Measurements from ENCODE around the gene IBA57. TPM values are rescaled to one million over a fixed set of nuclear protein-coding genes. Genes with fewer than 3 reads are reported as not detected.
"Not testable (repeated sequence)": the region's sequence is repeated elsewhere in the genome, so short reads cannot be mapped to it uniquely, and the experiment has no call there.

Gene IBA57
- total RNA-seq, 2 donors from 2014 or later, result 6.6 to 8.8 TPM

GRCh38 chr1:228225165-228225710 lies 59.6 kb downstream of the IBA57 start:
- no peaks in the 10 kb centered on the region for H3K9me3 Mint-ChIP-seq

DNA sequence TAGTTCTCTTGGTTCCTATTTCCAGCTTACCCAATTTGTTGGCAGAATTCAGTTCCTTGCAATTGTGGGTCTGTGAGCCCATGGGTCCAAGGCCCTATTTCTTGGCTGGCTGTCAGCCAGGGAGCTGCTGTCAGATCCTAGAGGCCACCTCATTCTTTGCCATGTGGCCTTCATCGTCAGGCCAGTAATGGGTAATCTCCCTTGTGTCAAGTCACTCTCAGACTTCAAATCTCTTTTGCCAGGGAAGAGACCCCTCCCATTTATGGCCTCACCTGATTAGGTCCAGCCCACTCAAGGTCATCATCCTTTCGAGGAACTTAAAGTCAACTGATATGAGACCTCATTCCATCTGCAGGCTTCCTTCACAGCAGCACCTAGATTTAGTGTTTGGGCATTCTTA lies 60.1 kb downstream of the IBA57 start:
- Mint-ChIP-seq H3K4me1 (no peaks in the 10 kb centered on the region), H3K36me3 (ENCODE audit: low read depth) (peaks cover 22% of the 10 kb centered on the region), H3K9me3 (no peaks in the 10 kb centered on the region), H3K4me3 (no peak overlapping the region), H3K27ac (no peak overlapping the region), H3K27me3 (no peaks in the 10 kb centered on the region)
- ATAC-seq (replicated peaks), result no peak

More at GRCh38 chr1:228225165-228225710, 59.6 kb downstream of the IBA57 start:
- no peaks in the 10 kb centered on the region for H3K4me1 Mint-ChIP-seq
- no peak for ATAC-seq (replicated peaks)
- peaks cover 22% of the 10 kb centered on the region for H3K36me3 Mint-ChIP-seq (ENCODE audit: low read depth)
- no peak overlapping the region for H3K4me3 Mint-ChIP-seq
- H3K27me3 Mint-ChIP-seq, result no peaks in the 10 kb centered on the region
- no peak overlapping the region for H3K27ac Mint-ChIP-seq

- Mint-ChIP-seq H3K36me3 (ENCODE audit: low read depth) (peaks cover 23% of the 10 kb centered on the region), H3K9me3 (no peaks in the 10 kb centered on the region), H3K27ac (no peak overlapping the region), H3K4me3 (no peak overlapping the region), H3K4me1 (no peaks in the 10 kb centered on the region), H3K27me3 (no peaks in the 10 kb centered on the region)
- ATAC-seq (replicated peaks), result no peak
These were observed 60.7 kb downstream of the IBA57 start for GRCh38 chr1:228226141-228226874.

GRCh38 chr1:228226956-228227791 lies 61.6 kb downstream of the IBA57 start:
- no peaks in the 10 kb centered on the region for H3K9me3 Mint-ChIP-seq

DNA sequence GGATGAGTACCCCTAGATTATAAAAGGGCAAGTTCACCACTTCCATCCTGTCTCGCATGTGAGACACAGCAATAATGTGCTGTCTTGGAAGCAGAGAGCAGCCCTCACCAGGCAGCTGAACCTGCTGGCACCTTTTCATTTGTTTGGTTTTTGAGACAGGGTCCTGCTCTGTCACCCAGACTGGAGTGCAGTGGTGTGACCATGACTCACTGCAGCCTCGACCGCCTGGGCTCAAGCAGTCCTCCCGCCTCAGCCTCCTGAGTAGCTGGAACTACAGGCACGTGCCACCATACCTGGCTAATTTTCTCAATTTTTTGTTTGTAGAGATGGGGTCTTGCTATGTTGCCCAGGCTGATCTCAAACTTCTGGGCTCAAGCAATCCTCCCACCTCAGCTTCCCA lies 62.5 kb downstream of the IBA57 start:
- H3K36me3 Mint-ChIP-seq (ENCODE audit: low read depth), result peaks cover 38% of the 10 kb centered on the region
- not testable (repeated sequence) for H3K27me3 Mint-ChIP-seq; H3K27ac Mint-ChIP-seq; ATAC-seq (replicated peaks); H3K9me3 Mint-ChIP-seq; H3K4me1 Mint-ChIP-seq; H3K4me3 Mint-ChIP-seq

More at GRCh38 chr1:228226956-228227791, 61.6 kb downstream of the IBA57 start:
- Mint-ChIP-seq H3K27ac (no peak overlapping the region), H3K36me3 (ENCODE audit: low read depth) (peaks cover 32% of the 10 kb centered on the region), H3K4me1 (no peaks in the 10 kb centered on the region), H3K4me3 (no peak overlapping the region), H3K27me3 (no peaks in the 10 kb centered on the region)
- no peak for ATAC-seq (replicated peaks)

DNA sequence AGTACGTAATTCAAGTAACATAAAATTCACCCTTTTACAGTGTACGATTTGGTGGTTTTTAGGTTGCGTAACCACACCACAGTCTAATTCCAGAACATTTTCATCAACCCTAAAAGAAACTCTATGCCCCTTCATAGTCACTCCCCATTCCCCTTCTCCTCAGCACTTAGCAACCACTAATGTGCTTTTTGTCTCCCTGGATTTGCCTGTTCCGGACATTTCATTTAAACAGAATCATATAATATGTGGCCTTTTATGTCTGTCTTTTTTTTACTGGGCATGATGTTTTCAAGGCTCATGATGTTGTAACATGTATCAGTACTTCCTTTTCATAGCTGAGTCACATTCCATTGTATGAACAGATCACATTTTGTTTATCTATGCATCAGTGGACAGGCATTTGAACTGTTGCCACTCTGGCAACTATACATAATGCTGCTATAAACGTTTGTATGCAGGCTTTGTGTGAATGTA lies 63.0 kb downstream of the IBA57 start:
- no peak overlapping the region for H3K4me3 Mint-ChIP-seq
- no peak for ATAC-seq (replicated peaks)
- H3K9me3 Mint-ChIP-seq, result peaks cover 4% of the 10 kb centered on the region
- peaks cover 40% of the 10 kb centered on the region for H3K36me3 Mint-ChIP-seq (ENCODE audit: low read depth)
- H3K27me3 Mint-ChIP-seq, result no peaks in the 10 kb centered on the region
- H3K4me1 Mint-ChIP-seq, result no peaks in the 10 kb centered on the region
- H3K27ac Mint-ChIP-seq, result no peak overlapping the region

DNA sequence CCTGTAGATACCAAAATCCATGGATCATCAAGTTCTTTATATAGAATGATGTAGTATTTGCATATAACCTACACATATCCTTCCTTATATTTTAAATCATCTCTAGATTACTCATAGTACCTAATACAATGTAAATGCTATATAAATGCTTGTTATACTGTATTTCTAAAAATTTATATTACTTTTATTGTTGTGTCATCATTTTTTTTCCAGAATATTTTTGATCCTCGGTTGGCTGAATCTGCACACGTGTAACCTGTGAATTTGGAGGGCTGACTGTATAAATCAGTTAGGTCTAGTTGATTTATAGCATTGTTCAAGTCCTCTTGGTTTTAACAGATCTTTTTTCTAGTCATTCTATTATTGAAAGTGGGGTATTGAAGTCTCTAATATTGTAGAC lies 65.6 kb downstream of the IBA57 start:
- Mint-ChIP-seq H3K9me3 (peaks cover 8% of the 10 kb centered on the region), H3K4me1 (peaks cover 5% of the 10 kb centered on the region), H3K36me3 (ENCODE audit: low read depth) (peaks cover 38% of the 10 kb centered on the region), H3K27ac (no peak overlapping the region), H3K27me3 (no peaks in the 10 kb centered on the region), H3K4me3 (no peak overlapping the region)
- no peak for ATAC-seq (replicated peaks)

Other genes starting within 250 kb of the IBA57 start
- gene WNT9A, start 217.9 kb upstream of the IBA57 start, total RNA-seq, result under 1 TPM; 0.09 to 0.24 TPM
- gene WNT3A, start 158.8 kb upstream of the IBA57 start, total RNA-seq, result not detected
- 100 to 1,000 TPM; 288 to 364 TPM for gene ARF1, start 83.1 kb upstream of the IBA57 start, total RNA-seq
- 10 to 100 TPM; 18.3 TPM for gene C1orf35, start 62.5 kb upstream of the IBA57 start, total RNA-seq
- gene MRPL55, start 56.5 kb upstream of the IBA57 start, total RNA-seq, result 10 to 100 TPM; 42.3 to 48.6 TPM
- 100 to 1,000 TPM; 284 to 285 TPM for gene GUK1, start 25.5 kb upstream of the IBA57 start, total RNA-seq
- gene GJC2, start 15.9 kb upstream of the IBA57 start, total RNA-seq, result under 1 TPM; 0.43 to 0.61 TPM
- 10 to 100 TPM; 10.8 to 60.0 TPM for gene OBSCN, start 42.2 kb downstream of the IBA57 start, total RNA-seq
- 10 to 100 TPM; 41.7 to 48.6 TPM for gene TRIM11, start 241.0 kb downstream of the IBA57 start, total RNA-seq